HepG2 (cell line): ENCODE results near the gene ARID1A. TPM values are rescaled to one million over a fixed set of nuclear protein-coding genes. Genes with fewer than 3 reads are reported as not detected.

ENCODE experiments used
- MTA1 ChIP-seq: sonication (generic); formaldehyde crosslinking; IDR thresholded peaks from 2 replicates; pipeline ENCODE4 v1.4.0; 2020; ENCODE audit warnings: missing genetic modification reagents, mild to moderate bottlenecking, borderline replicate concordance
- PHF8 ChIP-seq: sonication (generic); formaldehyde crosslinking; IDR thresholded peaks from 2 replicates; pipeline ENCODE4 v1.5.0; 2020; ENCODE audit warnings: missing genetic modification reagents
- SALL1 ChIP-seq: sonication (generic); formaldehyde crosslinking; IDR thresholded peaks from 2 replicates; pipeline ENCODE4 v1.8.0; 2022; ENCODE audit warnings: mild to moderate bottlenecking, missing genetic modification reagents
- SRSF4 ChIP-seq: fragments of 200-400 bp; formaldehyde crosslinking; IDR thresholded peaks from one replicate; pipeline ENCODE4 v1.6.1; 2018; ENCODE audit warnings: mild to moderate bottlenecking, low read depth, low read length, moderate library complexity; ENCODE audit not compliant: poor library complexity, severe bottlenecking
- TBP ChIP-seq: sonication (generic); formaldehyde crosslinking; IDR thresholded peaks from 2 replicates; pipeline ENCODE4 v1.5.0; 2020; ENCODE audit warnings: missing genetic modification reagents
- TP53 ChIP-seq: sonication (generic); formaldehyde crosslinking; conservative IDR thresholded peaks from 2 replicates; pipeline ENCODE4 v1.4.0; 2020; ENCODE audit warnings: missing genetic modification reagents
- TSC22D2 ChIP-seq: sonication (generic); formaldehyde crosslinking; IDR thresholded peaks from 2 replicates; pipeline ENCODE4 v1.5.1; 2020; ENCODE audit warnings: missing genetic modification reagents, mild to moderate bottlenecking, borderline replicate concordance
- ZNF101 ChIP-seq: sonication (generic); formaldehyde crosslinking; IDR thresholded peaks from 2 replicates; pipeline ENCODE4 v1.4.0; 2020; ENCODE audit warnings: mild to moderate bottlenecking, low read depth, missing genetic modification reagents, borderline replicate concordance
- ZNF563 ChIP-seq: sonication (generic); formaldehyde crosslinking; IDR thresholded peaks from 2 replicates; pipeline ENCODE4 v1.8.0; 2022; ENCODE audit warnings: mild to moderate bottlenecking, moderate library complexity, missing genetic modification reagents
- ZNF567 ChIP-seq: sonication (generic); formaldehyde crosslinking; IDR thresholded peaks from 2 replicates; pipeline ENCODE4 v1.8.1; 2023; ENCODE audit warnings: mild to moderate bottlenecking, missing genetic modification reagents, borderline replicate concordance
- polyA plus RNA-seq, 8 experiments: library from polyadenylated mRNA; depleted of rRNA in 3 of 8; stranded (reverse) in 7 of 8; unstranded in 1 of 8; fragments of >200 nt; fragmentation: Illumina TruSeq in 4 of 8; extraction: Trizol in 4 of 8; gene quantifications; 2 replicates each; pipeline versions ENCODE4 v1.2.1 to v1.2.3, GENCODE V29; 2011 to 2016; ENCODE audit warnings: low read depth in 4 of 8, missing spikeins in 1 of 8, mixed read lengths in 1 of 8; ENCODE audit not compliant: insufficient read depth in 1 of 8
- total RNA-seq, 5 experiments: library from RNA; depleted of rRNA; stranded (reverse); fragments of >200 nt; fragmentation: Illumina TruSeq; extraction: Trizol; gene quantifications; 2 replicates each; pipeline ENCODE4 v1.2.3, GENCODE V29; 2016; ENCODE audit warnings: low read depth in 1 of 5
- TF ChIP-seq, protein P1 (sequence below): sonication (generic); formaldehyde crosslinking; IDR thresholded peaks from 2 replicates; pipeline ENCODE4 v1.4.0; 2020; ENCODE audit warnings: missing genetic modification reagents
- TF ChIP-seq, protein P2 (sequence below): sonication (generic); formaldehyde crosslinking; IDR thresholded peaks from 2 replicates; pipeline ENCODE4 v1.9.0; 2021; ENCODE audit warnings: mild to moderate bottlenecking, missing genetic modification reagents
- TF ChIP-seq, protein P3 (sequence below): IDR thresholded peaks from 2 replicates; pipeline ENCODE4 v1.6.1; 2016; ENCODE audit warnings: low read depth
- TF ChIP-seq, protein P4 (sequence below): sonication (generic); formaldehyde crosslinking; IDR thresholded peaks from 2 replicates; pipeline ENCODE4 v1.8.1; 2023; ENCODE audit warnings: mild to moderate bottlenecking, moderate library complexity, missing genetic modification reagents
- TF ChIP-seq, protein P5 (sequence below): sonication (generic); formaldehyde crosslinking; IDR thresholded peaks from 2 replicates; pipeline ENCODE4 v1.8.0; 2022; ENCODE audit warnings: mild to moderate bottlenecking, missing genetic modification reagents; ENCODE audit not compliant: insufficient replicate concordance

Gene ARID1A
- total and polyA plus RNA-seq, 2 of the 13 experiments (the other 11 are each of a cell fraction or from before 2014, with no cell fraction given), result 11.9 to 15.9 TPM

DNA sequence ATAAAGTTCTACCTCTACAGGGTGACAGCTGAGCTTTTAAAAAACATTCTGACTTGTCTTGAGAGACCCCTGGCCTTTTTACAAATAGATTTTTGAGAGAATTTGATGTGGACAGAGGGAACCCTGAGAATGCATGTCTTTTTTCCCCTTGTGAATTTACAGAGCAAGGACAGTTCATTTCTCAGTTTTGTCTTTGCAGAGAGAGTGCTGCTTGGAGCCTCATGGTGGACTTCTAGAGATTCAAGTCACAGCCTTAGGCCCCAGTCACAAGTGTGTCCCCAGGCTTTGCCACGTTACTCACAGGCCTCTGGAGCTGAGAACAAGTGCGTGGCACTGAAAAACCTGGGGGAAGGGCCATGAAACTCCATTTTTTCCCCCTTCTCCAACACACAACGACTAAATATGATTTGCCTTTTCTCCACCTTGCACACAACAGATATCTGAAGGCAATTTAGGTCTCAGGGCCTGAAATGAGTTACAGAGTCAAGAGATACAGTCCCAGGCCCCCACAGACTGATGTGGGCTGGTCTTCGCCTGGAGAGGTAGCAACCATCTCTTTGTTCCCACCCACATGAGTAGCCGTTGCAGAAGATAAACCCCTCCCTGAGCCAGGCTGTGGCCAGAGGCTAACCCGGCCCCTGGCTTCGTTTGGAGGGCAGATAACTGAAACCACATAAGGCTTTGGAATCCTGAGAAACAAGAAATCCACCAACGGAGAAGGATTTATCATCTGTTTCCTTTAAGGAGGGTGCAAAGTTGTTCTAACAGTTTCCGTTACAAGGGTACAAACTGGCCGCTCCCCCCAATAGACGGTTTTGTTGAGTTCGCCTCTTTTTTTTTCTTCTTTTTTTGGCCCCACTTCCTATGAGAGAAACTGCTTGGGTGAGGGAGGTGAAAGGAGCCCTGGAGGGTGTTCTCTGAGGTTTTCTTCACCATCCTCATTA, 90.9 kb downstream of the ARID1A start (continued):
- TF ChIP-seq SALL1, result no peak
- TF ChIP-seq TBP (CRISPR knock-in tag), result no peak
- TF ChIP-seq ZNF101 (CRISPR knock-in tag), result no peak
- TF ChIP-seq PHF8 (CRISPR knock-in tag), result no peak
- TF ChIP-seq, protein P1, sequence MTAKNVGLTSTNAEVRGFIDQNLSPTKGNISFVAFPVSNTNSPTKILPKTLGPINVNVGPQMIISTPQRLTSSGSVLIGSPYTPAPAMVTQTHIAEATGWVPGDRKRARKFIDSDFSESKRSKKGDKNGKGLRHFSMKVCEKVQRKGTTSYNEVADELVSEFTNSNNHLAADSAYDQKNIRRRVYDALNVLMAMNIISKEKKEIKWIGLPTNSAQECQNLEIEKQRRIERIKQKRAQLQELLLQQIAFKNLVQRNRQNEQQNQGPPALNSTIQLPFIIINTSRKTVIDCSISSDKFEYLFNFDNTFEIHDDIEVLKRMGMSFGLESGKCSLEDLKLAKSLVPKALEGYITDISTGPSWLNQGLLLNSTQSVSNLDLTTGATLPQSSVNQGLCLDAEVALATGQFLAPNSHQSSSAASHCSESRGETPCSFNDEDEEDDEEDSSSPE (CRISPR knock-in tag), result no peak
- TF ChIP-seq, protein P2, sequence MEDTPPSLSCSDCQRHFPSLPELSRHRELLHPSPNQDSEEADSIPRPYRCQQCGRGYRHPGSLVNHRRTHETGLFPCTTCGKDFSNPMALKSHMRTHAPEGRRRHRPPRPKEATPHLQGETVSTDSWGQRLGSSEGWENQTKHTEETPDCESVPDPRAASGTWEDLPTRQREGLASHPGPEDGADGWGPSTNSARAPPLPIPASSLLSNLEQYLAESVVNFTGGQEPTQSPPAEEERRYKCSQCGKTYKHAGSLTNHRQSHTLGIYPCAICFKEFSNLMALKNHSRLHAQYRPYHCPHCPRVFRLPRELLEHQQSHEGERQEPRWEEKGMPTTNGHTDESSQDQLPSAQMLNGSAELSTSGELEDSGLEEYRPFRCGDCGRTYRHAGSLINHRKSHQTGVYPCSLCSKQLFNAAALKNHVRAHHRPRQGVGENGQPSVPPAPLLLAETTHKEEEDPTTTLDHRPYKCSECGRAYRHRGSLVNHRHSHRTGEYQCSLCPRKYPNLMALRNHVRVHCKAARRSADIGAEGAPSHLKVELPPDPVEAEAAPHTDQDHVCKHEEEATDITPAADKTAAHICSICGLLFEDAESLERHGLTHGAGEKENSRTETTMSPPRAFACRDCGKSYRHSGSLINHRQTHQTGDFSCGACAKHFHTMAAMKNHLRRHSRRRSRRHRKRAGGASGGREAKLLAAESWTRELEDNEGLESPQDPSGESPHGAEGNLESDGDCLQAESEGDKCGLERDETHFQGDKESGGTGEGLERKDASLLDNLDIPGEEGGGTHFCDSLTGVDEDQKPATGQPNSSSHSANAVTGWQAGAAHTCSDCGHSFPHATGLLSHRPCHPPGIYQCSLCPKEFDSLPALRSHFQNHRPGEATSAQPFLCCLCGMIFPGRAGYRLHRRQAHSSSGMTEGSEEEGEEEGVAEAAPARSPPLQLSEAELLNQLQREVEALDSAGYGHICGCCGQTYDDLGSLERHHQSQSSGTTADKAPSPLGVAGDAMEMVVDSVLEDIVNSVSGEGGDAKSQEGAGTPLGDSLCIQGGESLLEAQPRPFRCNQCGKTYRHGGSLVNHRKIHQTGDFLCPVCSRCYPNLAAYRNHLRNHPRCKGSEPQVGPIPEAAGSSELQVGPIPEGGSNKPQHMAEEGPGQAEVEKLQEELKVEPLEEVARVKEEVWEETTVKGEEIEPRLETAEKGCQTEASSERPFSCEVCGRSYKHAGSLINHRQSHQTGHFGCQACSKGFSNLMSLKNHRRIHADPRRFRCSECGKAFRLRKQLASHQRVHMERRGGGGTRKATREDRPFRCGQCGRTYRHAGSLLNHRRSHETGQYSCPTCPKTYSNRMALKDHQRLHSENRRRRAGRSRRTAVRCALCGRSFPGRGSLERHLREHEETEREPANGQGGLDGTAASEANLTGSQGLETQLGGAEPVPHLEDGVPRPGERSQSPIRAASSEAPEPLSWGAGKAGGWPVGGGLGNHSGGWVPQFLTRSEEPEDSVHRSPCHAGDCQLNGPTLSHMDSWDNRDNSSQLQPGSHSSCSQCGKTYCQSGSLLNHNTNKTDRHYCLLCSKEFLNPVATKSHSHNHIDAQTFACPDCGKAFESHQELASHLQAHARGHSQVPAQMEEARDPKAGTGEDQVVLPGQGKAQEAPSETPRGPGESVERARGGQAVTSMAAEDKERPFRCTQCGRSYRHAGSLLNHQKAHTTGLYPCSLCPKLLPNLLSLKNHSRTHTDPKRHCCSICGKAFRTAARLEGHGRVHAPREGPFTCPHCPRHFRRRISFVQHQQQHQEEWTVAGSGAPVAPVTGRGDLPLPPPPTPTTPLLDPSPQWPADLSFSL, result peak; percentile 16; the same call in 1 of the 2 replicates
- 0 out of 2 replicates have a peak, but pooled peaks have one; percentile 29 for TF ChIP-seq TSC22D2 (CRISPR knock-in tag)
- 0 out of 2 replicates have a peak, but pooled peaks have one; percentile 8 for TF ChIP-seq TP53 (CRISPR knock-in tag)
- TF ChIP-seq, protein P3, sequence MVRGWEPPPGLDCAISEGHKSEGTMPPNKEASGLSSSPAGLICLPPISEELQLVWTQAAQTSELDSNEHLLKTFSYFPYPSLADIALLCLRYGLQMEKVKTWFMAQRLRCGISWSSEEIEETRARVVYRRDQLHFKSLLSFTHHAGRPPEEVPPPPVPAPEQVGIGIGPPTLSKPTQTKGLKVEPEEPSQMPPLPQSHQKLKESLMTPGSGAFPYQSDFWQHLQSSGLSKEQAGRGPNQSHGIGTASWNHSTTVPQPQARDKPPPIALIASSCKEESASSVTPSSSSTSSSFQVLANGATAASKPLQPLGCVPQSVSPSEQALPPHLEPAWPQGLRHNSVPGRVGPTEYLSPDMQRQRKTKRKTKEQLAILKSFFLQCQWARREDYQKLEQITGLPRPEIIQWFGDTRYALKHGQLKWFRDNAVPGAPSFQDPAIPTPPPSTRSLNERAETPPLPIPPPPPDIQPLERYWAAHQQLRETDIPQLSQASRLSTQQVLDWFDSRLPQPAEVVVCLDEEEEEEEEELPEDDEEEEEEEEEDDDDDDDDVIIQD (CRISPR knock-in tag), result peak; percentile 15; the same call in 1 of the 2 replicates
- TF ChIP-seq ZNF563 (CRISPR knock-in tag), result 0 out of 2 replicates have a peak, but pooled peaks have one; percentile 34
- TF ChIP-seq MTA1 (CRISPR knock-in tag), result no peak
- TF ChIP-seq, protein P4, sequence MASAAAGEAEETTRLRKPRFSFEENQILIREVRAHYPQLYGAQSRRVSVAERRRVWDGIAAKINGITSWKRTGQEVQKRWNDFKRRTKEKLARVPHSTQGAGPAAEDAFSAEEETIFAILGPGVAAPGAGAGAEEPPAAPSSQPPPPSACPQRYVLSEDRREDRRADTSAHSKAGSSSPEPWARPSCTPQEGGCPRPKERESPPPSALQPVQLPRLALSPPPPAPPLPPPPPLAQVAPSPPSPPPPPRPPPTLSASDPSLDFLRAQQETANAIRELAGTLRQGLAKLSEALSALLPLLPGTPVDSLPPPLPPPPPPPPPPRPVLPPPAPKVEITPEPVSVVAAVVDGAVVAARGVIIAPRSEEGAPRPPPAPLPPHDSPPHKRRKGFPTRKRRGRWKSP (CRISPR knock-in tag), result no peak
- TF ChIP-seq, protein P5, sequence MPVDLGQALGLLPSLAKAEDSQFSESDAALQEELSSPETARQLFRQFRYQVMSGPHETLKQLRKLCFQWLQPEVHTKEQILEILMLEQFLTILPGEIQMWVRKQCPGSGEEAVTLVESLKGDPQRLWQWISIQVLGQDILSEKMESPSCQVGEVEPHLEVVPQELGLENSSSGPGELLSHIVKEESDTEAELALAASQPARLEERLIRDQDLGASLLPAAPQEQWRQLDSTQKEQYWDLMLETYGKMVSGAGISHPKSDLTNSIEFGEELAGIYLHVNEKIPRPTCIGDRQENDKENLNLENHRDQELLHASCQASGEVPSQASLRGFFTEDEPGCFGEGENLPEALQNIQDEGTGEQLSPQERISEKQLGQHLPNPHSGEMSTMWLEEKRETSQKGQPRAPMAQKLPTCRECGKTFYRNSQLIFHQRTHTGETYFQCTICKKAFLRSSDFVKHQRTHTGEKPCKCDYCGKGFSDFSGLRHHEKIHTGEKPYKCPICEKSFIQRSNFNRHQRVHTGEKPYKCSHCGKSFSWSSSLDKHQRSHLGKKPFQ, result peak; percentile 28
- no peak for TF ChIP-seq SRSF4
- TF ChIP-seq ZNF567 (CRISPR knock-in tag), result no peak
